GM12878 (cell line): Measurements from ENCODE around the gene TSEN54. TPM values are rescaled to one million over a fixed set of nuclear protein-coding genes. Genes with fewer than 3 reads are reported as not detected.

Experiments
- ATAC-seq: fragments of 200-7000 bp; cut with Tn5 transposase; 3 replicates; pipeline ENCODE4 v1.9.1; 2020; ENCODE audit warnings: mild to moderate bottlenecking, moderate library complexity
- BruUV-seq: library from RNA; stranded (reverse); fragments of 400-500 nt; replicated peaks from 2 replicates; lab custom pipeline; 2021; lab: Mats Ljungman, UMichigan
- CTCF ChIA-PET: fragments of 300-600 bp; sonication (Branson Sonifier 250); formaldehyde crosslinking; extraction: SDS; loops from one replicate; lab custom pipeline; 2021; ENCODE audit warnings: inconsistent platforms; lab: Yijun Ruan, JAX
- POLR2A ChIA-PET: fragments of 350-600 bp; formaldehyde crosslinking; extraction: SDS; loops from one replicate; lab custom pipeline; 2021; ENCODE audit warnings: inconsistent platforms; lab: Charles Lee
- RAD21 ChIA-PET: fragments of 300-600 bp; sonication (Branson Sonifier 250); formaldehyde crosslinking; loops from one replicate; lab custom pipeline; 2023; ENCODE audit warnings: antibody characterized with exemption; ENCODE audit not compliant: unreplicated experiment; lab: Charles Lee
- SMC1A ChIA-PET: fragments of 300-600 bp; sonication (Branson Sonifier 250); formaldehyde crosslinking; loops from one replicate; lab custom pipeline; 2023; ENCODE audit not compliant: unreplicated experiment, uncharacterized antibody; lab: Charles Lee
- DNase-seq: peaks from one replicate; pipeline ENCODE4 v3.0.0-alpha.2; 2011; ENCODE audit warnings: low read depth, low spot score
- FAIRE-seq: peaks from 3 replicates; lab custom pipeline; 2011; peaks lifted over from hg19 to GRCh38; lab: Jason Lieb, UNC
- H2AFZ ChIP-seq: 2 replicates; pipeline ENCODE4 v1.6.0; 2011; ENCODE audit warnings: low read depth, low read length, control low read depth; ENCODE audit not compliant: control insufficient read depth
- H3K27ac ChIP-seq: 2 replicates; pipeline ENCODE4 v1.5.1; 2011; ENCODE audit warnings: control low read depth; ENCODE audit not compliant: control insufficient read depth, insufficient read depth
- H3K27me3 ChIP-seq, 2 experiments: replicated peaks in 1 of 2; 2 replicates each; pipeline versions ENCODE4 v1.6.0 to v1.6.1; 2011; ENCODE audit warnings: low read length in 1 of 2; ENCODE audit not compliant: control insufficient read depth in 2 of 2, insufficient read depth in 2 of 2
- H3K36me3 ChIP-seq, 2 experiments: 2 replicates each; pipeline ENCODE4 v1.5.1; 2011; ENCODE audit warnings: low read length in 1 of 2; ENCODE audit not compliant: control insufficient read depth in 2 of 2, insufficient read depth in 2 of 2
- H3K4me1 ChIP-seq: 2 replicates; pipeline ENCODE4 v1.6.1; 2011; ENCODE audit warnings: mild to moderate bottlenecking, low read length, moderate library complexity, mixed read lengths; ENCODE audit not compliant: control insufficient read depth, insufficient read depth
- H3K4me2 ChIP-seq: 2 replicates; pipeline ENCODE4 v1.6.0; 2011; ENCODE audit warnings: control low read depth; ENCODE audit not compliant: control insufficient read depth, insufficient read depth
- H3K4me3 ChIP-seq: fragments of 200-600 bp; sonication (generic); 2 replicates; pipeline ENCODE4 v1.5.1; 2016
- H3K79me2 ChIP-seq: 2 replicates; pipeline ENCODE4 v1.6.0; 2011; ENCODE audit warnings: low read length; ENCODE audit not compliant: control insufficient read depth, insufficient read depth
- H3K9ac ChIP-seq: 2 replicates; pipeline ENCODE4 v1.8.0; 2011; ENCODE audit warnings: low read length, control low read depth, mixed read lengths; ENCODE audit not compliant: control insufficient read depth, insufficient read depth
- H3K9me3 ChIP-seq: replicated peaks from 3 replicates; pipeline ENCODE4 v1.5.1; 2011; ENCODE audit warnings: mild to moderate bottlenecking, low read length; ENCODE audit not compliant: control insufficient read depth, insufficient read depth
- H4K20me1 ChIP-seq: 2 replicates; pipeline ENCODE4 v1.6.0; 2011; ENCODE audit not compliant: control insufficient read depth, insufficient read depth
- BHLHE40 ChIP-seq, 2 experiments: fragments of 450-650 bp in 1 of 2; IDR thresholded peaks; 2 replicates each; pipeline ENCODE4 v1.6.1; 2011 to 2017; ENCODE audit warnings: low read depth in 2 of 2, borderline replicate concordance in 1 of 2, improper control_type of control experiment in 1 of 2, low read length in 1 of 2, mild to moderate bottlenecking in 1 of 2
- CBX3 ChIP-seq: fragments of 200-600 bp; sonication (generic); IDR thresholded peaks from 2 replicates; pipeline ENCODE4 v1.6.1; 2016; ENCODE audit warnings: low read depth, borderline replicate concordance
- CUX1 ChIP-seq: IDR thresholded peaks from 2 replicates; pipeline ENCODE4 v1.6.1; 2012; ENCODE audit warnings: improper control_type of control experiment, low read depth, low read length; ENCODE audit not compliant: insufficient replicate concordance
- DPF2 ChIP-seq: fragments of 450-650 bp; IDR thresholded peaks from 2 replicates; pipeline ENCODE4 v1.6.1; 2017; ENCODE audit warnings: mild to moderate bottlenecking
- EZH2 ChIP-seq: IDR thresholded peaks from 2 replicates; pipeline ENCODE4 v1.6.1; 2012; ENCODE audit warnings: low read depth, mild to moderate bottlenecking, control low read depth, inconsistent platforms, low read length, borderline replicate concordance; ENCODE audit not compliant: control insufficient read depth
- GATAD2B ChIP-seq: fragments of 450-650 bp; conservative IDR thresholded peaks from 2 replicates; pipeline ENCODE4 v1.6.1; 2017; ENCODE audit warnings: low read depth, mild to moderate bottlenecking, moderate library complexity
- HCFC1 ChIP-seq: fragments of 150-350 bp; IDR thresholded peaks from 2 replicates; pipeline ENCODE4 v1.6.1; 2014; ENCODE audit warnings: low read length
- HDAC2 ChIP-seq: fragments of 200-600 bp; sonication (generic); IDR thresholded peaks from 2 replicates; pipeline ENCODE4 v1.6.1; 2017
- HDGF ChIP-seq: fragments of 450-650 bp; IDR thresholded peaks from 2 replicates; pipeline ENCODE4 v1.6.1; 2016; ENCODE audit warnings: antibody characterized with exemption
- IKZF2 ChIP-seq, 2 experiments: fragments of 450-650 bp; IDR thresholded peaks; 2 replicates each; pipeline ENCODE4 v1.6.1; 2017; ENCODE audit warnings: mild to moderate bottlenecking in 2 of 2, moderate library complexity in 2 of 2
- IRF4 ChIP-seq: IDR thresholded peaks from 2 replicates; pipeline ENCODE4 v1.6.1; 2011; ENCODE audit warnings: low read depth, low read length
- KAT2A ChIP-seq: conservative IDR thresholded peaks from 2 replicates; pipeline ENCODE4 v1.6.1; 2011; ENCODE audit warnings: low read depth, low read length; ENCODE audit not compliant: control insufficient read depth
- NFIC ChIP-seq: IDR thresholded peaks from 2 replicates; pipeline ENCODE4 v1.6.1; 2012; ENCODE audit warnings: low read depth, mild to moderate bottlenecking, inconsistent platforms, low read length, moderate library complexity
- RUNX3 ChIP-seq: IDR thresholded peaks from 2 replicates; pipeline ENCODE4 v1.6.1; 2012; ENCODE audit warnings: low read length, inconsistent platforms
- SPI1 ChIP-seq: IDR thresholded peaks from 2 replicates; pipeline ENCODE4 v1.6.1; 2011; ENCODE audit warnings: low read depth, mild to moderate bottlenecking, low read length, moderate library complexity, borderline replicate concordance; ENCODE audit not compliant: insufficient read depth
- STAT3 ChIP-seq: IDR thresholded peaks from 2 replicates; pipeline ENCODE4 v1.6.1; 2011; ENCODE audit warnings: low read depth, low read length, improper control_type of control experiment
- TCF12 ChIP-seq: IDR thresholded peaks from 2 replicates; pipeline ENCODE4 v1.6.1; 2011; ENCODE audit warnings: low read depth, mild to moderate bottlenecking, low read length
- USF2 ChIP-seq: IDR thresholded peaks from 2 replicates; pipeline ENCODE4 v1.6.1; 2011; ENCODE audit warnings: low read depth, low read length, improper control_type of control experiment, borderline replicate concordance
- ZNF217 ChIP-seq: fragments of 450-650 bp; IDR thresholded peaks from 2 replicates; pipeline ENCODE4 v1.6.1; 2017; ENCODE audit warnings: antibody characterized with exemption, mild to moderate bottlenecking
- ZNF384 ChIP-seq: IDR thresholded peaks from 2 replicates; pipeline ENCODE4 v1.6.1; 2012; ENCODE audit warnings: low read depth, mild to moderate bottlenecking, low read length, improper control_type of control experiment, borderline replicate concordance
- ZSCAN29 ChIP-seq: fragments of 450-650 bp; IDR thresholded peaks from 2 replicates; pipeline ENCODE4 v1.6.1; 2017; ENCODE audit warnings: mild to moderate bottlenecking, moderate library complexity
- ZZZ3 ChIP-seq: IDR thresholded peaks from 2 replicates; pipeline ENCODE4 v1.6.1; 2011; ENCODE audit warnings: low read depth; ENCODE audit not compliant: control insufficient read depth, insufficient read length
- WGBS: methylation state at CpG from one replicate; pipeline ENCODE4 v1.1.6; 2016; ENCODE audit warnings: low lambda C conversion rate; ENCODE audit not compliant: insufficient replicate concordance, insufficient coverage; ENCODE audit errors: missing lambda C conversion rate; 5-methylcytosine and 5-hydroxymethylcytosine counted together
- in situ Hi-C: fragments of 300-500 bp; cut with MboI; formaldehyde crosslinking; loops from 9 replicates; pipeline ENCODE4 v1.14.3; 2018; ENCODE audit warnings: mixed read lengths
- intact Hi-C: fragments of 100-400 bp; cut with micrococcal nuclease; formaldehyde crosslinking; loops from one replicate; pipeline ENCODE4 v1.14.2; 2022; ENCODE audit not compliant: unreplicated experiment
- polyA plus RNA-seq, 11 experiments: library from polyadenylated mRNA; depleted of rRNA in 4 of 11; unstranded in 6 of 11; stranded (reverse) in 5 of 11; fragments of >200 nt; fragmentation: Nextera tagmentation in 4 of 11; fragmentation: Illumina TruSeq in 1 of 11; extraction: Ambion mirVana in 4 of 11; extraction: Trizol in 1 of 11; gene quantifications; 1 replicate in 1 of 11; 2 replicates in 10 of 11; pipeline versions ENCODE4 v1.2.1 to v1.2.3, GENCODE V29; 2011 to 2016; ENCODE audit warnings: inconsistent platforms in 2 of 11, missing spikeins in 2 of 11, low read depth in 1 of 11
- total RNA-seq, 4 experiments: library from RNA; depleted of rRNA in 3 of 4; stranded (reverse); fragments of >200 nt in 3 of 4; fragmentation: Illumina TruSeq in 1 of 4; extraction: Trizol in 1 of 4; gene quantifications; 2 replicates each; pipeline versions ENCODE4 v1.2.1 to v1.2.3, GENCODE V29; 2013 to 2021

TSEN54 gene
- total and polyA plus RNA-seq, 10 of the 15 experiments (the other 5 are each of a cell fraction or from before 2014, with no cell fraction given): 7.1 to 48.0 (median 41.1) TPM

GRCh38 chr17:75566834-75567233 is 50.5 kb downstream of the TSEN54 start:
- no TSS peak for BruUV-seq
- H3K36me3 ChIP-seq: no peaks in the 10 kb centered on the region
- no peaks in the 10 kb centered on the region for H3K9me3 ChIP-seq
- H3K4me3 ChIP-seq: no peak overlapping the region
- intact Hi-C loops: no loop called here
- DNase-seq (no peak), ATAC-seq (peak; percentile 64), FAIRE-seq (no peak)
- in situ Hi-C loops: no loop called here
- H3K9ac ChIP-seq: no peak overlapping the region
- no peaks in the 10 kb centered on the region for H4K20me1 ChIP-seq
- no peak overlapping the region for H3K27ac ChIP-seq
- ChIA-PET SMC1A (no interaction called here), POLR2A (no interaction called here), CTCF (interaction anchor here (1.2 kb wide), 1 partner anchor 18 kb away, joined by 3 read pairs; no protein-coding TSS in a partner anchor), RAD21 (no interaction called here)
- H3K4me1 ChIP-seq: peaks cover 21% of the 10 kb centered on the region
- WGBS: 26% methylated on average over 5 of the region's 5 CpGs
- H2AFZ ChIP-seq: no peak overlapping the region
- no peak overlapping the region for H3K4me2 ChIP-seq
- no peaks in the 10 kb centered on the region for H3K79me2 ChIP-seq
- no peaks in the 10 kb centered on the region for H3K27me3 ChIP-seq
- peak; percentile 56; the same call in 1 of the 2 replicates for TF ChIP-seq DPF2
- TF ChIP-seq IRF4: peak; percentile 49; the same call in 1 of the 2 replicates
- TF ChIP-seq EZH2: no peak
- no peak for TF ChIP-seq HDAC2
- no peak for TF ChIP-seq KAT2A
- TF ChIP-seq RUNX3: peak; percentile 47; the same call in 1 of the 2 replicates
- TF ChIP-seq HCFC1: no peak
- TF ChIP-seq ZNF384: peak; percentile 23; the same call in 1 of the 2 replicates
- peak; percentile 72; the same call in 1 of the 2 replicates for TF ChIP-seq TCF12
- peak in 1 of 2 experiments; percentile 8; a peak in 1 of 4 replicates for TF ChIP-seq BHLHE40 (IDR thresholded peaks at IDR 0.05; ENCODE audit: borderline replicate concordance in 1 of 2, low read depth in 2 of 2, low read length in 1 of 2)
- no peak for TF ChIP-seq GATAD2B
- TF ChIP-seq NFIC: no peak
- TF ChIP-seq ZZZ3: no peak
- TF ChIP-seq ZSCAN29: no peak
- no peak for TF ChIP-seq STAT3
- no peak for TF ChIP-seq HDGF
- no peak for TF ChIP-seq CBX3
- peak; percentile 88 for TF ChIP-seq SPI1
- TF ChIP-seq CUX1: no peak
- no peak for TF ChIP-seq ZNF217
- TF ChIP-seq USF2: no peak
- TF ChIP-seq IKZF2 (IDR thresholded peaks at IDR 0.05): peak; percentile 63 to 69; a peak in 3 of 4 replicates
